Measurements from ENCODE around the gene MYO3B. TPM values are rescaled to one million over a fixed set of nuclear protein-coding genes. Genes with fewer than 3 reads are reported as not detected.

MYO3B gene
- total RNA-seq, 1 donor from 2014 or later = 0.22 TPM

DNA sequence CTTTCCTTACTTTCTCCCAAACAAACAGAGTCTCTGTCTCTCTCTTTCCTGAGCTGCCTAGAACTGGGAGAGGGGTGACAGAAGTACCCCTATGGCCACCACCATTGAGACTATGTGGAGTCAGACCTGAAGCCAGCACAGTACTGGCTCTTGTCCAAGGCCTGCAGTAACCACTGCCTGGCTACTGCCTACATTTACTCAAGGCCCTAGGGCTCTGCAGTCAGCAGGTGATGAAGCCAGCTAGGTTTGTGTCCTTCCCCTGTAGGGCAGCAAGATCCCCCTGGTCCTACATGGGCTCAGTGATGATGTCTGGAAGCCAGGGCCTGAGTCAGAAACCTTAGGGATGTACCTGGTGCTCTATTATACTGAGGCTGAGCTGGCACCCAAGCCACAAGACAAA lies 12.2 kb downstream of the MYO3B start:
- no peak for DNase-seq
- no peak overlapping the region for H3K4me3 Mint-ChIP-seq (ENCODE audit: unreplicated experiment)
- no peaks in the 10 kb centered on the region for H3K27me3 Mint-ChIP-seq (ENCODE audit: unreplicated experiment)
- peaks cover 26% of the 10 kb centered on the region for H3K36me3 Mint-ChIP-seq (ENCODE audit: unreplicated experiment)
- TF ChIP-seq CTCF (IDR thresholded peaks at IDR 0.05; ENCODE audit: partially characterized antibody, unreplicated experiment) = no peak
- no peaks in the 10 kb centered on the region for H3K9me3 Mint-ChIP-seq (ENCODE audit: unreplicated experiment)
- no peak overlapping the region for H3K27ac Mint-ChIP-seq (ENCODE audit: unreplicated experiment)
- H3K4me1 Mint-ChIP-seq (ENCODE audit: low read depth, unreplicated experiment) = no peaks in the 10 kb centered on the region

DNA sequence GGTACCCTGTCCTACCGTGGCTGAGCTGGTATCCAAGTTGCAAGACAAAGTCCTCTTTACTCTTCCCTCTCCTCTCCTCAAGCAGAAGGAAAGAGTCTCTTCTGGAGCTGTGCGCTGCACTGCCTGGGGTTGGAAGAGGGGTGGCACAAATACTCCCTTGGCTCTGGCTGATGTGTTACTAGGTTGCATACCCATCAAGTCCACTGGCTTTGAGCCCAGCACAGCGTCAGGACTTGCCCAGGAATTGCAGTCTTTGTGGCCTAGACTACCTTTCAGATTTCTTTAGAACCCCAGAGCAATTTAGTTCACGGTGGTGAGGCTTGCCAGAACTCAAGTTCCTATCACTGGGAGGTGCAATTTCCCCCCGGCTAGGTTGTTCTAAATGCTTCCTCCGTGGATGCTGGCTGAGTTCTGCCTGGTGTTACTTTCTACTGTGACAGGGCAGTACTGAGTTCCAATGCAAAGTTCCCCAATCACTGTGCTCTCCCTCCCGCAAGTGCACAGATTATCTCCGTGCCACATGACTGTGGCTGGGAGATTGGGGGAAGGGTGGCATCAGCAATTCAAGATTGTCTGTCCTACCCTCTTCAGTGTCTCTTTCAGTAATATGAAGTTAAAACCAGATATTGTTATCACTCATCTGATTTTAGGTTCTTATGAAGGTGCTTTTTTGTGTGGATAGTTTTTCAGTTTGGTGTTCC lies 13.4 kb downstream of the MYO3B start:
- no peaks in the 10 kb centered on the region for H3K27me3 Mint-ChIP-seq (ENCODE audit: unreplicated experiment)
- no peak for TF ChIP-seq CTCF (IDR thresholded peaks at IDR 0.05; ENCODE audit: partially characterized antibody, unreplicated experiment)
- no peaks in the 10 kb centered on the region for H3K9me3 Mint-ChIP-seq (ENCODE audit: unreplicated experiment)
- no peak overlapping the region for H3K4me3 Mint-ChIP-seq (ENCODE audit: unreplicated experiment)
- H3K4me1 Mint-ChIP-seq (ENCODE audit: low read depth, unreplicated experiment) = no peaks in the 10 kb centered on the region
- peaks cover 20% of the 10 kb centered on the region for H3K36me3 Mint-ChIP-seq (ENCODE audit: unreplicated experiment)
- no peak overlapping the region for H3K27ac Mint-ChIP-seq (ENCODE audit: unreplicated experiment)
- DNase-seq = no peak

- no peak overlapping the region for H3K27ac Mint-ChIP-seq (ENCODE audit: unreplicated experiment)
- no peaks in the 10 kb centered on the region for H3K27me3 Mint-ChIP-seq (ENCODE audit: unreplicated experiment)
- peaks cover 2% of the 10 kb centered on the region for H3K9me3 Mint-ChIP-seq (ENCODE audit: unreplicated experiment)
- DNase-seq = no peak
- H3K4me3 Mint-ChIP-seq (ENCODE audit: unreplicated experiment) = no peak overlapping the region
- no peak for TF ChIP-seq CTCF (IDR thresholded peaks at IDR 0.05; ENCODE audit: partially characterized antibody, unreplicated experiment)
- peaks cover 4% of the 10 kb centered on the region for H3K4me1 Mint-ChIP-seq (ENCODE audit: low read depth, unreplicated experiment)
- H3K36me3 Mint-ChIP-seq (ENCODE audit: unreplicated experiment) = no peaks in the 10 kb centered on the region
Observed at GRCh38 chr2:170196963-170197362, 19.0 kb downstream of the MYO3B start.

GRCh38 chr2:170201275-170201674 lies 23.3 kb downstream of the MYO3B start:
- no peak overlapping the region for H3K4me3 Mint-ChIP-seq (ENCODE audit: unreplicated experiment)
- H3K4me1 Mint-ChIP-seq (ENCODE audit: low read depth, unreplicated experiment) = peaks cover 4% of the 10 kb centered on the region
- TF ChIP-seq CTCF (IDR thresholded peaks at IDR 0.05; ENCODE audit: partially characterized antibody, unreplicated experiment) = no peak
- peaks cover 4% of the 10 kb centered on the region for H3K9me3 Mint-ChIP-seq (ENCODE audit: unreplicated experiment)
- DNase-seq = no peak
- H3K36me3 Mint-ChIP-seq (ENCODE audit: unreplicated experiment) = no peaks in the 10 kb centered on the region
- no peak overlapping the region for H3K27ac Mint-ChIP-seq (ENCODE audit: unreplicated experiment)
- no peaks in the 10 kb centered on the region for H3K27me3 Mint-ChIP-seq (ENCODE audit: unreplicated experiment)

DNA sequence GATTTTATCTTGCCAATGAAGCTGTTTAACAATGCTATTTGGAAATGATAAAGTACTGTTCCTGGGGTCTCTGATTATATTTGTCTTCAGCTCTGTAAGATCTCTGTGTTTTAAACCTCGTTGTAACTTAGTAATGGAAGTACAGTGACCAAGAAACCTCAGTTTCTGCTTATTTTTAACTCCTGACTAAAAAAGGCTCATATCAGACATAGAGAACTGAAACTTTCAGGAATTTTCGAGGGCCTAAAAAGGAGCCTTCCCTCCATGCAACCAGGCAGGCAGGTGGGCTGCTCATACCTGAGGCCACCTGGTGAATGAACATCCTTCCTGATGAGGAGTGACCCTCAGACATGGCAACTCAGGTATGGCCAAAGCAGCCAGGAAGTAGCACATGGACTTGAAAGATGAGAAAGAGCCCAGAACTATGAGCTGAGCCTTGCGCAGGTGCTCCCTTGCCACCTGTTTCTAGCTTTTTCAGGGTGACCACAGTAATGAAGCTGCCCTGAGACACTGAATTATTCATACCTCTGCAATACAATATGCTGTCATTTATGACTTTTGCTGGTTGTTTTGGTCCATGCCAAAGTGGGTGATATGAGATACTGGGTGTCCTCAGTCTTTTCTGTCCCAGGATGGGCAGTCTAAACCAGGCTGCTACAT lies 23.9 kb downstream of the MYO3B start:
- Mint-ChIP-seq H3K27me3 (ENCODE audit: unreplicated experiment) (no peaks in the 10 kb centered on the region), H3K27ac (ENCODE audit: unreplicated experiment) (no peak overlapping the region), H3K4me3 (ENCODE audit: unreplicated experiment) (no peak overlapping the region), H3K4me1 (ENCODE audit: low read depth, unreplicated experiment) (peaks cover 4% of the 10 kb centered on the region), H3K9me3 (ENCODE audit: unreplicated experiment) (peaks cover 7% of the 10 kb centered on the region), H3K36me3 (ENCODE audit: unreplicated experiment) (peaks cover 3% of the 10 kb centered on the region)
- no peak for TF ChIP-seq CTCF (IDR thresholded peaks at IDR 0.05; ENCODE audit: partially characterized antibody, unreplicated experiment)
- no peak for DNase-seq
